ENCODE data around the gene UGT1A9. TPM values are rescaled to one million over a fixed set of nuclear protein-coding genes. Genes with fewer than 3 reads are reported as not detected.

The UGT1A9 gene
- polyA plus RNA-seq, 1 of the 3 experiments (the other 2 are of a cell fraction) = not detected

- H4K20me1 ChIP-seq (ENCODE audit: insufficient read depth) = no peaks in the 10 kb centered on the region
- H3K9me2 ChIP-seq = no peaks in the 10 kb centered on the region
- no peaks in the 10 kb centered on the region for H3K27me3 ChIP-seq (ENCODE audit: insufficient read depth)
- H3K9me3 ChIP-seq = no peaks in the 10 kb centered on the region
- H3K4me3 ChIP-seq (ENCODE audit: low read depth in 2 of 2, low read length in 1 of 2) = no peak overlapping the region
- DNase-seq = no peak
- no peak overlapping the region; the same call in 1 of the 2 replicates for H2AFZ ChIP-seq (ENCODE audit: low read depth)
- H3K36me3 ChIP-seq (replicated peaks in 1 of 2; ENCODE audit: control insufficient read depth in 1 of 2, insufficient read depth in 2 of 2, low read length in 1 of 2) = no peaks in the 10 kb centered on the region
- no peak overlapping the region for H3K27ac ChIP-seq (ENCODE audit: low read depth in 2 of 2, low read length in 1 of 2)
- no peak for TF ChIP-seq RXRA (IDR thresholded peaks at IDR 0.05; ENCODE audit: borderline replicate concordance, low read depth)
- no peak for TF ChIP-seq FOXM1 (IDR thresholded peaks at IDR 0.05; ENCODE audit: low read depth)
- TF ChIP-seq FOXJ3 (CRISPR knock-in tag; IDR thresholded peaks at IDR 0.05) = no peak
- TF ChIP-seq CTCF (IDR thresholded peaks at IDR 0.05) = no peak
- TF ChIP-seq ELF1 (IDR thresholded peaks at IDR 0.05) = no peak
- no peak for TF ChIP-seq SIN3A (IDR thresholded peaks at IDR 0.05; ENCODE audit: borderline replicate concordance, low read depth, low read length)
- no peak for TF ChIP-seq CHD2 (IDR thresholded peaks at IDR 0.05; ENCODE audit: low read length, partially characterized antibody)
- TF ChIP-seq TCF12 (IDR thresholded peaks at IDR 0.05) = no peak
- no peak for TF ChIP-seq MXI1 (IDR thresholded peaks at IDR 0.05; ENCODE audit: low read depth, low read length)
- TF ChIP-seq RFX5 (IDR thresholded peaks at IDR 0.05; ENCODE audit: low read length) = no peak
- TF ChIP-seq USF1 (IDR thresholded peaks at IDR 0.05; ENCODE audit: borderline replicate concordance, low read depth) = no peak
- no peak for TF ChIP-seq FOSL2 (IDR thresholded peaks at IDR 0.05; ENCODE audit: borderline replicate concordance, low read depth)
- no peak for TF ChIP-seq YY1 (IDR thresholded peaks at IDR 0.05; ENCODE audit: low read depth)
- TF ChIP-seq GABPA (IDR thresholded peaks at IDR 0.05; ENCODE audit: low read depth) = no peak
- TF ChIP-seq TAF1 (IDR thresholded peaks at IDR 0.05; ENCODE audit: borderline replicate concordance, low read depth, low read length) = no peak
- no peak for TF ChIP-seq GATA2 (CRISPR knock-in tag; IDR thresholded peaks at IDR 0.05)
- no peak for TF ChIP-seq NFIC (IDR thresholded peaks at IDR 0.05; ENCODE audit: borderline replicate concordance)
- no peak for TF ChIP-seq ZBTB33 (IDR thresholded peaks at IDR 0.05; ENCODE audit: borderline replicate concordance, low read depth)
- TF ChIP-seq PBX3 (IDR thresholded peaks at IDR 0.05) = no peak
- POLR2A ChIA-PET = no interaction called here
- no peaks in the 10 kb centered on the region for H3K79me2 ChIP-seq (ENCODE audit: insufficient read depth)
- H3K9ac ChIP-seq = no peak overlapping the region
- no peak overlapping the region for H3K4me2 ChIP-seq
- peaks cover 2% of the 10 kb centered on the region for H3F3A ChIP-seq (replicated peaks; ENCODE audit: insufficient read depth)
- WGBS (ENCODE audit: low lambda C conversion rate) = 57% methylated on average over 10 of the region's 10 CpGs
- peaks cover 0 to 18% of the 10 kb centered on the region in 2 experiments; a peak in 2 of 4 replicates for H3K4me1 ChIP-seq (ENCODE audit: control insufficient read depth in 1 of 2, insufficient read depth in 2 of 2, low read depth in 1 of 2, low read length in 1 of 2)
- CTCF ChIA-PET = no interaction called here
Observed at GRCh38 chr2:233707940-233708644, 36.4 kb downstream of the UGT1A9 start.
